Activated CD8-positive, alpha-beta memory T cell treated with anti-CD3 and anti-CD28 coated beads for 36 hours (primary cell): ENCODE measurements around the gene LUM. TPM values are rescaled to one million over a fixed set of nuclear protein-coding genes. Genes with fewer than 3 reads are reported as not detected.
"Not testable (repeated sequence)": the region's sequence is repeated elsewhere in the genome, so short reads cannot be mapped to it uniquely, and the experiment has no call there.

ENCODE experiments used
- CTCF ChIA-PET: fragments of 350-600 bp; sonication (Branson Sonifier 250); formaldehyde crosslinking; loops from one replicate; lab custom pipeline; 2021; ENCODE audit warnings: antibody characterized with exemption; lab: Charles Lee
- POLR2A ChIA-PET: fragments of 350-600 bp; sonication (Branson Sonifier 250); formaldehyde crosslinking; loops from one replicate; lab custom pipeline; 2021; ENCODE audit warnings: antibody characterized with exemption; lab: Charles Lee
- total RNA-seq, 2 experiments: library from RNA; stranded (reverse); gene quantifications; one replicate each; pipeline ENCODE4 v1.2.3, GENCODE V29; 2021

The LUM gene
- total RNA-seq, 2 experiments from 2014 or later, result not detected

GRCh38 chr12:91110311-91110924 lies 876 bp downstream of the LUM start:
- POLR2A ChIA-PET, result no interaction called here
- CTCF ChIA-PET, result no interaction called here

DNA sequence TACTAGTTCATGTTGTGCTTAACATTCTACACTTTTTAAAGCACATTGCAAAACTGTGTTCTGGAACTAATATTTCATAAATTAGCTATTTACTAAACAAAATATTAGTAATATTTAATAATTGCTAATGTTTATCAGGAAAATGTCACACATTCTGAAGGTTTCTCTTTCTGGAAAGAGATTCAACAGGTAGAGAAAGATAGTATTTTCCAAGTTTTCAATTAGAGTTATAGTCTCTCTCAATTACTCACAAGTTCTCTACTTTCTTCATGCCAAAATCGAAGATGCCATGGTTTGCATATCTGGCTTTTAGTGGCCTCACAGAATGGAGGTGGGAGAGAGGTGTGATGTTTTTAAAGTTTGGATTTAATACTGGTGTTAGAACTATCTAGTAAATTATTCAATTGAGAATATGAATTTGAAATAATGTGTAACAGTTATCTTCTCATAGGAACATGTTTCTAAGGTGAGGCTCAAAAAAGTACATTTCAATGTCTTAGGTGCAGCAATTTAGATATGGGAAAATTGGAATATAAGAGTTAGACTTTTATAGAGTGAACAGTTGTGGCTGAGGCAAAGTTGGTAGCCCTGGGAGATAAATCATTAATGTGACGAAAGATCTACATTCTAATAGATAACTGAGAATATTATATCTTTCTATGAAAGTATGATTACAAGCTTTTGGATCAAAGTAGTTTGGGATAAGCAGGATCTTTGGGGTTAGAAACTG lies 1.5 kb downstream of the LUM start:
- ChIA-PET CTCF (no interaction called here), POLR2A (no interaction called here)

DNA sequence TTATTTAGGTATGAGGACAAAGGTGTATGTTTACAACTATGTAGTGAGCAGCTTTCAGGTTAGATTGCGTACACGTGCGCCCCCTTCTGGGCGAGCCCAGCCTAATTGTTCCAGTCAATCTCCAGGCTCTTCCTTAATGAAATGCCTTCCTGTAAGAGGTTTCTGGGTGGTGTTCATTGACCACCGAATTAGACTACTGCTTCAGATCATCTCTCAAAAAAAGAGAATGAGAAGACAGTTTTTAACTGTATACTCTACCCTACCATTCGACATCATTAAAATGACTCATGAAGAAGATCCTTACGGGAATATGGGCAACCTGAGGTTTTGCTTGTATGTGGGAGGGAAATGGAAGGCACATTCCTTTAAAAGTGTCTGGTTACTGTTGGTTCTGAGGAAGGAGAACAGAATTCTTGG lies 2.1 kb downstream of the LUM start:
- CTCF ChIA-PET, result no interaction called here
- POLR2A ChIA-PET, result no interaction called here

GRCh38 chr12:91108196-91108755 lies 3.0 kb downstream of the LUM start:
- ChIA-PET POLR2A (no interaction called here), CTCF (no interaction called here)

DNA sequence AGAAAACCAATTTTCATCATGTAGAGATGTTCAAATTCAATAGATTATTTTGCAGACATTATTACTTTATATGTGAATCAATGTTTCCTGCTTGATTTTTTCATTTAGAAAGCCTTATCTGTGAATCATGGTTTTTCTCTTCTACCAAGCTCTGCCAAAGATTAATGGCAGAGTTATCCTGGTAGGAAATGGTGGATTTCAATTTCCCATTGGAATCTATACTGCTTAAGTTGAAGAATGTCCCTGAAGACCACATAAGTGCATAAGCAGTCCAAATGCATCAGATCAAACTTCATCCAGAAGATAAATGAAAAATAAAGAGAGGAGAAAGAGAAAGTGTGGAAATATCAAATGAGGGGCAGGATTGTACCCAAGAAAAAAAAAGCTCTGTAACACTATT lies 5.0 kb downstream of the LUM start:
- ChIA-PET CTCF (no interaction called here), POLR2A (no interaction called here)

GRCh38 chr12:91105807-91106206 lies 5.5 kb downstream of the LUM start:
- CTCF ChIA-PET, result no interaction called here
- POLR2A ChIA-PET, result no interaction called here

- ChIA-PET POLR2A (no interaction called here), CTCF (no interaction called here)
Measured at GRCh38 chr12:91104812-91105466, 6.4 kb downstream of the LUM start.

- POLR2A ChIA-PET, result no interaction called here
- CTCF ChIA-PET, result no interaction called here
Measured at GRCh38 chr12:91103624-91104023, 7.7 kb downstream of the LUM start.

GRCh38 chr12:91103101-91103500 lies 8.2 kb downstream of the LUM start:
- ChIA-PET CTCF (no interaction called here), POLR2A (no interaction called here)

DNA sequence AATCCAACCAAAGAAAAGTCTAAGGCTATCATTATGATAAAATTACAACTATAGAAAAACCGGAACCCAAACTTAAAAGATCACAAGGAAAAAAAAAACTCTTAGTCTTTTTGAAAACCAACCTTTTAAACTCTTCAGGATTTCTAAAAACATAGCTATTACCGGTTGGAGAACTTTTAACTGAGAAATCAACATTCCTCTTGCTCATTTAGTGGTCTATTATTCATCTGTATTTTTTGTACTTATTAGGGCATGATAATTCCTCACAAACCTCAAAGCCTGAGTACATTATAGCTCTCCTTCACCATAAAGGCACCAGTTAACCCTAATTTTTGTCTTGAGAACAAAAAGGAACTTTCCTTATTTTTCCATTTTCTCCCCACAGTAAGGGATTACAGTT lies 10.4 kb downstream of the LUM start:
- POLR2A ChIA-PET, result no interaction called here
- CTCF ChIA-PET, result no interaction called here

- CTCF ChIA-PET, result no interaction called here
- POLR2A ChIA-PET, result no interaction called here
Measured at GRCh38 chr12:91099836-91100235, 11.5 kb downstream of the LUM start.

- CTCF ChIA-PET, result no interaction called here
- POLR2A ChIA-PET, result no interaction called here
Measured at GRCh38 chr12:91099341-91099740, 12.0 kb downstream of the LUM start.

- ChIA-PET POLR2A (no interaction called here), CTCF (no interaction called here)
Measured at GRCh38 chr12:91098941-91099340, 12.4 kb downstream of the LUM start.

GRCh38 chr12:91098461-91098860 lies 12.8 kb downstream of the LUM start:
- ChIA-PET POLR2A (no interaction called here), CTCF (no interaction called here)

DNA sequence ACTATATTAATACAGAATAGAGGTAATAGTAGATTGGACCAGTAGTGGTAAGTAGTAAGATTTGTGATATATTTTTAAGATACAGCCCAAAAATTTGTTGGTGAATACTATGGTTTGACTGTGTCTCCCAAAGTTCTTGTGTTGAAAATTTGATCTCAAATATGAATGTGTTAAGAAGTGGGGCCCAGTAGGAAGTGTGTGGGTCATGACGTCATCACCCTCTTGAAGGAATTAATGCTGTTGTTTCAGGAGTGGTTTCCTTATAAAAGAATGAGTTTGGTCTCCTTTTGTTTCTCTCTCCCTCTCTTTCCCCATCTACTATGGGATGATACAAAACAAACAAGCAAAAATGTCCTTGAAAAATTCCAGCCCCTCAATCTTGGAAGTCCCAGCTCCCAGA lies 16.3 kb downstream of the LUM start:
- POLR2A ChIA-PET, result no interaction called here
- CTCF ChIA-PET, result no interaction called here

DNA sequence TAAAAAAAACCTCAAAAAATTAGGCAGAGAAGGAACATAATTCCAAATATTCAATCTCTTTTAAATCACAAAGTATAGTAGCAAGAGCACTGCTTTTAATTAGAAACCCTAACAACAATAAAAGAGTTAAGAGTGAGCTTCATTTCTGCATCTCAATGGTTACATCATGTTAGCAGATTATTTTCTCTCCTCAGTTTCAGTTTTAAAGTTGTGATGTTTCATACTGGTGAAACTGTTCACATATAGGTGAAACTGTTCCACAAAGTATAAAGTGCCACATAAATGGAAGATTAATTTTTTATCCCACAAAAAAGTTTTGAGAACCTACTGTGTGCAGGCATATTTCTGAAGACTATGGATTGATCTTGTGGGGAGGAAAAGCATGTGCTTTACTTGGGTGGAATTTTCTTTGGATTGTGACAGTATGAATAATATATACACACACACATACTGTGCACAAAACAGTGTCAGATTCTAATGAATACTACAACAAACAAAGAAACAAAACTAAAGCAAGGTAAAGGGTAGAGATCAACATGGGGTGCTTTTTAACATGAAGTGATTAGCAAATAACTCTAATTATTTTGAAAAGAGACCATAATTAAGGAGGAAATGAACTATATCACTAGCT lies 17.1 kb downstream of the LUM start:
- POLR2A ChIA-PET, result no interaction called here

DNA sequence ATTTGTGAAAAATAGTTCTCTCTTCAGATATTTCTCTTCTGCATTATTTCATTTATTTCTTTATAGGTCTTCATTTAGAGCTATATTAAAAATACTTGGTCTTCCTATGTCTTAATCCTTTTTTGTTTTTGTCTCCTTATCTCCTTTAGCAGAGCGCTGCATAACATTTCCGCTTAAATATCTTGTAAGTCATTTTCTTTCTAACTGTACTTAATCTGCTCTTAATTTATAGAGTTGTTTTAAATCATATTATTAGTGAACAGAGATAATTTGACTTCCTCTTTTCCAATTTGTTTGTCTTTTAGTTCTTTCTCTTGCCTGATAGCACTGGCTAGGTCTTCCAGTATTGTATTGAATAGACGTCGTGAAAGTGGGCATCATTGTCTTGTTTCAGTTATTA lies 18.0 kb downstream of the LUM start:
- POLR2A ChIA-PET, result no interaction called here
- CTCF ChIA-PET, result no interaction called here

More for the DNA sequence above, 17.1 kb downstream of the LUM start:
- CTCF ChIA-PET, result no interaction called here

- CTCF ChIA-PET, result no interaction called here
Measured at GRCh38 chr12:91091916-91092715, 19.2 kb downstream of the LUM start.

GRCh38 chr12:91089953-91090352 lies 21.3 kb downstream of the LUM start:
- POLR2A ChIA-PET, CTCF ChIA-PET: not testable (repeated sequence)

More at GRCh38 chr12:91091916-91092715, 19.2 kb downstream of the LUM start:
- POLR2A ChIA-PET, result no interaction called here
